DOHH2 (cell line): ENCODE measurements around the gene TTC27.

Source experiments
- H3F3A ChIP-seq: fragments of 200-600 bp; sonication (generic), shearing (Covaris generic); 2 replicates; pipeline ENCODE4 v1.6.0; 2016; ENCODE audit warnings: antibody characterized with exemption, mild to moderate bottlenecking; ENCODE audit not compliant: control insufficient read depth, insufficient read depth
- H3K27ac ChIP-seq: fragments of 200-600 bp; sonication (generic); 2 replicates; pipeline ENCODE4 v1.5.1; 2014; ENCODE audit warnings: low read depth, mild to moderate bottlenecking, low read length, moderate library complexity
- H3K27me3 ChIP-seq: fragments of 200-600 bp; sonication (generic); 2 replicates; pipeline ENCODE4 v1.6.1; 2014; ENCODE audit warnings: mild to moderate bottlenecking, low read length, mixed read lengths; ENCODE audit not compliant: control insufficient read depth
- H3K36me3 ChIP-seq: fragments of 200-600 bp; sonication (generic); 2 replicates; pipeline ENCODE4 v1.6.1; 2014; ENCODE audit warnings: mild to moderate bottlenecking, low read length, moderate library complexity, mixed read lengths; ENCODE audit not compliant: control insufficient read depth
- H3K4me1 ChIP-seq: fragments of 200-600 bp; sonication (generic); 2 replicates; pipeline ENCODE4 v1.6.1; 2014; ENCODE audit warnings: mild to moderate bottlenecking, low read length, mixed read lengths; ENCODE audit not compliant: control insufficient read depth
- H3K4me2 ChIP-seq: fragments of 200-600 bp; sonication (generic); 2 replicates; pipeline ENCODE4 v1.6.0; 2014; ENCODE audit warnings: mild to moderate bottlenecking, low read length, moderate library complexity
- H3K4me3 ChIP-seq: fragments of 200-600 bp; sonication (generic); 2 replicates; pipeline ENCODE4 v1.5.1; 2014; ENCODE audit warnings: mild to moderate bottlenecking, low read length, mixed read lengths
- H3K79me2 ChIP-seq: fragments of 200-600 bp; sonication (generic); 2 replicates; pipeline ENCODE4 v1.6.1; 2014; ENCODE audit warnings: mild to moderate bottlenecking, low read length, mixed read lengths; ENCODE audit not compliant: control insufficient read depth
- H3K9me2 ChIP-seq: fragments of 200-600 bp; sonication (generic); replicated peaks from 2 replicates; pipeline ENCODE4 v1.6.1; 2014; ENCODE audit warnings: mild to moderate bottlenecking, low read length, mixed read lengths; ENCODE audit not compliant: control insufficient read depth
- H3K9me3 ChIP-seq: fragments of 200-600 bp; sonication (generic); 2 replicates; pipeline ENCODE4 v1.6.1; 2014; ENCODE audit warnings: antibody characterized with exemption, low read length, mixed read lengths; ENCODE audit not compliant: control insufficient read depth, insufficient read depth
- H4K20me1 ChIP-seq: fragments of 200-600 bp; sonication (generic); 2 replicates; pipeline ENCODE4 v1.6.0; 2014; ENCODE audit warnings: low read depth, mild to moderate bottlenecking, antibody characterized with exemption, low read length, moderate library complexity; ENCODE audit not compliant: control insufficient read depth, insufficient read depth
- EZH2phosphoT487 ChIP-seq: fragments of 200-600 bp; sonication (generic); IDR thresholded peaks from 2 replicates; pipeline ENCODE4 v1.6.1; 2017; ENCODE audit warnings: borderline replicate concordance, mild to moderate bottlenecking, antibody characterized with exemption, low read length, moderate library complexity, mixed read lengths
- TF ChIP-seq, protein P1 (sequence below): fragments of 200-600 bp; sonication (generic); IDR thresholded peaks from one replicate; pipeline ENCODE4 v1.5.1; 2014; ENCODE audit warnings: antibody characterized with exemption, mild to moderate bottlenecking, low read depth, low read length; ENCODE audit not compliant: poor library complexity, severe bottlenecking

The TTC27 gene

DNA sequence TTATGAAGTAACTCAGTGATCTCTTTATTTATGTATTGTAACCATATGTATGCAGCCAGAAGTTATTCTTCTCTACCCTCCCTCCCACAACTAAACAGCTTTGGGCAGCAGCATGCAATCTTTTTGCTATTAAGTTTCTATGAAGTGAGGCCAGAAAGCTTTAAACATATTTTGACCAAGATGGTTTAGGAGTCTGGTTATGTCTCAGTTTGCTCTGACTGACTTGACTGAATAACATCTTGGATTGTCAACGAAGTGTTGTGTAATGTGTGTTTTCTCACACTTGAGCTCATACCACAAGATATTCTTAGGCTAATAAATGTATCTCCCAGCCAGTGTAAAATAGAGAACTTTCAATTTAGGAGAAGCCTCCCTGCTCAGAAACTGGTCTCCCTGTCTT is 104.3 kb downstream of the TTC27 start:
- Histone ChIP-seq H3K4me3 (no peak overlapping the region), H3F3A (no peaks in the 10 kb centered on the region), H3K4me2 (no peak overlapping the region), H3K36me3 (peaks cover 8% of the 10 kb centered on the region), H3K9me3 (no peaks in the 10 kb centered on the region), H3K79me2 (no peaks in the 10 kb centered on the region), H4K20me1 (no peaks in the 10 kb centered on the region), H3K9me2 (no peaks in the 10 kb centered on the region), H3K27me3 (no peaks in the 10 kb centered on the region), H3K4me1 (no peaks in the 10 kb centered on the region), H3K27ac (no peak overlapping the region)
- TF ChIP-seq, protein P1, sequence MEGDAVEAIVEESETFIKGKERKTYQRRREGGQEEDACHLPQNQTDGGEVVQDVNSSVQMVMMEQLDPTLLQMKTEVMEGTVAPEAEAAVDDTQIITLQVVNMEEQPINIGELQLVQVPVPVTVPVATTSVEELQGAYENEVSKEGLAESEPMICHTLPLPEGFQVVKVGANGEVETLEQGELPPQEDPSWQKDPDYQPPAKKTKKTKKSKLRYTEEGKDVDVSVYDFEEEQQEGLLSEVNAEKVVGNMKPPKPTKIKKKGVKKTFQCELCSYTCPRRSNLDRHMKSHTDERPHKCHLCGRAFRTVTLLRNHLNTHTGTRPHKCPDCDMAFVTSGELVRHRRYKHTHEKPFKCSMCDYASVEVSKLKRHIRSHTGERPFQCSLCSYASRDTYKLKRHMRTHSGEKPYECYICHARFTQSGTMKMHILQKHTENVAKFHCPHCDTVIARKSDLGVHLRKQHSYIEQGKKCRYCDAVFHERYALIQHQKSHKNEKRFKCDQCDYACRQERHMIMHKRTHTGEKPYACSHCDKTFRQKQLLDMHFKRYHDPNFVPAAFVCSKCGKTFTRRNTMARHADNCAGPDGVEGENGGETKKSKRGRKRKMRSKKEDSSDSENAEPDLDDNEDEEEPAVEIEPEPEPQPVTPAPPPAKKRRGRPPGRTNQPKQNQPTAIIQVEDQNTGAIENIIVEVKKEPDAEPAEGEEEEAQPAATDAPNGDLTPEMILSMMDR: no peak
- TF ChIP-seq EZH2phosphoT487: no peak

DNA sequence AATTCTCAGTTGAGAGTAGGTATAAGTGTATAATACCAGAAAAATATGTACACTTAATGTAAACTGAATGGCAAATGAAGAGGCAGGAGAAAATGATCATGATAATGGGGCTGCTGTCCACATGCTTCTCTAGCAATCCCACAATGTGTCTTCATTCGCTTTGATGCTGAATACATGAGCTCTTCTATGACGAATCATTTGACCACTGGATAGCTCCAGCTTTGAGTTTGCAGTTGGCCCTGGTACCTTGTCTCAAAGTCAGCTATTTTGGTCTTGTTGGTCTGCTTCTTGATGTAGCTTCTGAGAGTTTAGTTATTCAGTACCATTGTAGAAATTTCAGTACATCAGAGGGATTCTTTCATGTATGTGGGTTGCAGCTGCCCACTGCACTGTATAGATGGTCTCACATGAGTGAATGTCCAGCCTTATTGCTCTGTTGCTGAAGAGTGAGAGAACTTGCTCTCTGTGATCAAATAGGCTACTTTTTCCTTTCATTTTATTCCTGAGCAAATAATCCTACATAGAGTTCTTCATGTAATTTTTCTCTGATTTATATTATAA is 105.1 kb downstream of the TTC27 start:
- no peaks in the 10 kb centered on the region for H3K9me2 ChIP-seq
- peaks cover 11% of the 10 kb centered on the region for H3K36me3 ChIP-seq

DNA sequence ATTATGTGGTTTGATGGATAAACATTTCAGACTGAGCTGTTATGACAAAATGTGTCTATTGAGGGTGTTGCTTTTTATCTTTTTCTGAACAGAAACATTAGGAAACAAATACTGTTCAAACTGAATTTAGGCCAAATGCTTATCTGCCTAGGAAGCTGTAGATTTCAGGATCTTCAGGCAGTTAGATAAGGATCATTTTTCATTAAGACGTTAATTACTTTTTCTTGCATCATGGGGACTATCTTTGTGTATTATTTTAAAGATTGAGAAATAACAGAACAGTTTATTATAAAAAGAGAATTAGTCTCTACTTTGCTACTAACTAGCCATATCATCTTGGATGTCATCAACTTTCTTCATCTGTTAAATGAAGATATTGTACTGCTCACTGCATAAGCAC is 107.5 kb downstream of the TTC27 start:
- Histone ChIP-seq H4K20me1 (no peaks in the 10 kb centered on the region), H3K27ac (no peak overlapping the region), H3K79me2 (no peaks in the 10 kb centered on the region), H3K36me3 (peaks cover 11% of the 10 kb centered on the region), H3K4me2 (no peak overlapping the region), H3K27me3 (no peaks in the 10 kb centered on the region), H3K4me3 (no peak overlapping the region), H3K4me1 (no peaks in the 10 kb centered on the region), H3K9me3 (no peaks in the 10 kb centered on the region), H3F3A (no peaks in the 10 kb centered on the region), H3K9me2 (no peaks in the 10 kb centered on the region)
- TF ChIP-seq, protein P1: no peak
- TF ChIP-seq EZH2phosphoT487: no peak

More for the DNA sequence above, 105.1 kb downstream of the TTC27 start:
- no peaks in the 10 kb centered on the region for H4K20me1 ChIP-seq
- no peaks in the 10 kb centered on the region for H3K79me2 ChIP-seq
- no peaks in the 10 kb centered on the region for H3F3A ChIP-seq
- H3K27me3 ChIP-seq: no peaks in the 10 kb centered on the region
- no peak overlapping the region for H3K4me2 ChIP-seq
- no peaks in the 10 kb centered on the region for H3K4me1 ChIP-seq
- H3K9me3 ChIP-seq: no peaks in the 10 kb centered on the region
- no peak overlapping the region for H3K4me3 ChIP-seq
- H3K27ac ChIP-seq: no peak overlapping the region
- no peak for TF ChIP-seq EZH2phosphoT487

DNA sequence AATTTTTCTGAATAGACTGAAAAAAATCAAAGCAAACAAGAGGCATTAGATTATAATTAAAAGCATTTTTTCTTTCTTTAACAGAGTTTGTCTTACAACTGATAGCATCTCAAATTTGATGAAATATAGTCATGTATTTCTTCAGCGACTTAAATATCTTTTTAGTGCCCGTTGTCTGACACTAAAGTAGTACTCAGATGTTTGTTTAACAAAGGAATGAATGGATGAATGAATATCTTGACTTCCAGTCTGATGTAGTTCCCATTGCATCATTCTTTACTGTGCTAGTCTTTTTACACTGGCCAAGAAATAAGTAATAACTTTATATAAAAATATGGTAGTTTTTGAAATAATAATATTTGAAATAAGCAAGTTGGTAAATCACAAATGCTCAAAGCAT is 111.1 kb downstream of the TTC27 start:
- TF ChIP-seq, protein P1: no peak
- no peak for TF ChIP-seq EZH2phosphoT487
- no peaks in the 10 kb centered on the region for H3K9me3 ChIP-seq
- no peaks in the 10 kb centered on the region for H3K4me1 ChIP-seq
- H4K20me1 ChIP-seq: no peaks in the 10 kb centered on the region
- H3K27ac ChIP-seq: no peak overlapping the region
- H3K36me3 ChIP-seq: peaks cover 19% of the 10 kb centered on the region
- H3K9me2 ChIP-seq: no peaks in the 10 kb centered on the region
- no peak overlapping the region for H3K4me2 ChIP-seq
- H3F3A ChIP-seq: no peaks in the 10 kb centered on the region
- no peaks in the 10 kb centered on the region for H3K79me2 ChIP-seq
- no peaks in the 10 kb centered on the region for H3K27me3 ChIP-seq
- H3K4me3 ChIP-seq: no peak overlapping the region
